GM19043 (cell line): ENCODE measurements around the gene BCL2L1.
"Not testable (repeated sequence)": the region's sequence is repeated elsewhere in the genome, so short reads cannot be mapped to it uniquely, and the experiment has no call there.

Experiments used
- ATAC-seq: cut with Tn5 transposase; IDR thresholded peaks from one replicate; pipeline ENCODE4 v1.9.1; 2021; ENCODE audit warnings: low read depth; ENCODE audit not compliant: unreplicated experiment

The BCL2L1 gene

GRCh38 chr20:31677553-31678260 is 45.0 kb downstream of the BCL2L1 start:
- ATAC-seq, result no peak

GRCh38 chr20:31676609-31676989 is 46.1 kb downstream of the BCL2L1 start:
- ATAC-seq, result no peak

- ATAC-seq, result peak; percentile 59
These were observed 46.6 kb downstream of the BCL2L1 start for GRCh38 chr20:31675828-31676608.

- ATAC-seq, result peak; percentile 65
These were observed 47.5 kb downstream of the BCL2L1 start for GRCh38 chr20:31674895-31675827.

- ATAC-seq, result no peak
These were observed 48.7 kb downstream of the BCL2L1 start for GRCh38 chr20:31673943-31674463.

GRCh38 chr20:31673435-31673834 is 49.2 kb downstream of the BCL2L1 start:
- no peak for ATAC-seq

GRCh38 chr20:31671324-31671723 is 51.3 kb downstream of the BCL2L1 start:
- no peak for ATAC-seq

- no peak for ATAC-seq
These were observed 52.1 kb downstream of the BCL2L1 start for GRCh38 chr20:31670371-31671228.

- no peak for ATAC-seq
These were observed 52.8 kb downstream of the BCL2L1 start for GRCh38 chr20:31669876-31670275.

GRCh38 chr20:31668944-31669343 is 53.7 kb downstream of the BCL2L1 start:
- not testable (repeated sequence) for ATAC-seq

GRCh38 chr20:31667315-31668285 is 55.1 kb downstream of the BCL2L1 start:
- ATAC-seq, result no peak

- no peak for ATAC-seq
These were observed 56.2 kb downstream of the BCL2L1 start for GRCh38 chr20:31666258-31667042.

GRCh38 chr20:31665753-31666152 is 56.9 kb downstream of the BCL2L1 start:
- no peak for ATAC-seq

GRCh38 chr20:31664696-31665354 is 57.8 kb downstream of the BCL2L1 start:
- ATAC-seq, result no peak

- ATAC-seq, result no peak
These were observed 58.6 kb downstream of the BCL2L1 start for GRCh38 chr20:31663838-31664695.

- no peak for ATAC-seq
These were observed 59.2 kb downstream of the BCL2L1 start for GRCh38 chr20:31663524-31663837.
